Caco-2 (cell line): ENCODE measurements around the gene ATP2C2. TPM values are rescaled to one million over a fixed set of nuclear protein-coding genes. Genes with fewer than 3 reads are reported as not detected.

Source experiments
- BruUV-seq: library from RNA; stranded (reverse); fragments of 400-500 nt; replicated peaks from 2 replicates; lab custom pipeline; 2021; lab: Mats Ljungman, UMichigan
- CTCF ChIA-PET: fragments of 300-600 bp; sonication (Branson Sonifier 250); formaldehyde crosslinking; loops from one replicate; lab custom pipeline; 2022; ENCODE audit warnings: antibody characterized with exemption; lab: Charles Lee
- POLR2A ChIA-PET: fragments of 300-600 bp; sonication (Branson Sonifier 250); formaldehyde crosslinking; loops from one replicate; lab custom pipeline; 2022; ENCODE audit warnings: antibody characterized with exemption; lab: Charles Lee
- DNase-seq, 2 experiments: peaks; one replicate each; pipeline versions ENCODE4 v3.0.0 to v3.0.0-alpha.2; 2020 to 2022
- H3K27me3 ChIP-seq: replicated peaks from 2 replicates; pipeline ENCODE4 v1.6.0; 2011; ENCODE audit warnings: low read length; ENCODE audit not compliant: control insufficient read depth, insufficient read depth
- H3K36me3 ChIP-seq: 2 replicates; pipeline ENCODE4 v1.5.1; 2011; ENCODE audit warnings: low read length; ENCODE audit not compliant: control insufficient read depth, insufficient read depth
- H3K4me1 ChIP-seq: fragments of 250-450 bp; sonication (Bioruptor Pico); 2 replicates; pipeline ENCODE4 v1.5.1; 2020; ENCODE audit warnings: mild to moderate bottlenecking
- H3K4me3 ChIP-seq: 2 replicates; pipeline ENCODE4 v1.5.1; 2011; ENCODE audit warnings: low read depth, mild to moderate bottlenecking, control low read depth, low read length
- H3K9me3 ChIP-seq: fragments of 250-450 bp; sonication (Bioruptor Pico); 2 replicates; pipeline ENCODE4 v1.5.1; 2020; ENCODE audit warnings: mild to moderate bottlenecking, moderate library complexity
- H3K27ac Mint-ChIP-seq: one replicate; pipeline ENCODE4 v1.8.0; 2022; ENCODE audit warnings: mixed read lengths; ENCODE audit not compliant: unreplicated experiment
- H3K27me3 Mint-ChIP-seq: one replicate; pipeline ENCODE4 v1.8.0; 2022; ENCODE audit warnings: mixed read lengths; ENCODE audit not compliant: insufficient read depth, unreplicated experiment
- H3K36me3 Mint-ChIP-seq: one replicate; pipeline ENCODE4 v1.8.0; 2022; ENCODE audit warnings: mild to moderate bottlenecking, mixed read lengths; ENCODE audit not compliant: insufficient read depth, unreplicated experiment
- H3K4me1 Mint-ChIP-seq: one replicate; pipeline ENCODE4 v1.8.0; 2022; ENCODE audit warnings: low read depth, mixed read lengths; ENCODE audit not compliant: unreplicated experiment
- H3K4me3 Mint-ChIP-seq: one replicate; pipeline ENCODE4 v1.8.0; 2022; ENCODE audit warnings: mild to moderate bottlenecking, moderate library complexity, mixed read lengths; ENCODE audit not compliant: unreplicated experiment
- H3K9me3 Mint-ChIP-seq: one replicate; pipeline ENCODE4 v1.8.0; 2022; ENCODE audit warnings: mixed read lengths; ENCODE audit not compliant: unreplicated experiment
- intact Hi-C: fragments of 100-400 bp; cut with micrococcal nuclease; formaldehyde crosslinking; loops from one replicate; pipeline ENCODE4 v1.10.0; 2022; ENCODE audit not compliant: unreplicated experiment
- total RNA-seq: library from RNA; stranded (reverse); gene quantifications from 2 replicates; pipeline ENCODE4 v1.2.3, GENCODE V29; 2022
- TF ChIP-seq, protein P1 (sequence below), 2 experiments: fragments of 200-600 bp in 1 of 2; IDR thresholded peaks; 1 replicate in 1 of 2; 2 replicates in 1 of 2; pipeline versions ENCODE4 v1.5.1 to v1.8.0; 2011 to 2022; ENCODE audit warnings: antibody characterized with exemption in 1 of 2, control low read depth in 1 of 2, inconsistent platforms in 1 of 2, low read depth in 1 of 2, low read length in 1 of 2, mild to moderate bottlenecking in 1 of 2, moderate library complexity in 1 of 2; ENCODE audit not compliant: insufficient read depth in 1 of 2, severe bottlenecking in 1 of 2, unreplicated experiment in 1 of 2

The ATP2C2 gene
- total RNA-seq, 1 experiment from 2014 or later = 47.0 TPM

DNA sequence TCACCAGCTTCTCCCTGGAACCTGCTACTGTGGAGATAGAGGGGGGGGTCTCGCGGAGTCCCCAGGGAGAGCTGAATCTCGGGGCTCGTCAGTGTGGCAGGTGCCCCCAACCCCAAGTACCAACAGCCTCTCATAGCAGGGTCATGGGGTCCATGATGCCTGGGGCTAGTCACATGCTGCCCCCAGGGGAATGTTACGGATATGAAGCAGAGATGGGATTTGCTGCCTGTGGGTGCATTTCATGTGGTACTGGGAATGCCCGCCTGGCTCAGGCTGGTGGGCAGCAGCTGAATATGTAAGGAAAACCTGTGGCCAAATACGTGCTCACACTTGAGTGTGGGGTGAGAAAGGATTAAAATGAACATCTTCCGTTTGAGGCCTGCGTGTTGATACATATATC is 86.7 kb downstream of the ATP2C2 start:
- TF ChIP-seq, protein P1, sequence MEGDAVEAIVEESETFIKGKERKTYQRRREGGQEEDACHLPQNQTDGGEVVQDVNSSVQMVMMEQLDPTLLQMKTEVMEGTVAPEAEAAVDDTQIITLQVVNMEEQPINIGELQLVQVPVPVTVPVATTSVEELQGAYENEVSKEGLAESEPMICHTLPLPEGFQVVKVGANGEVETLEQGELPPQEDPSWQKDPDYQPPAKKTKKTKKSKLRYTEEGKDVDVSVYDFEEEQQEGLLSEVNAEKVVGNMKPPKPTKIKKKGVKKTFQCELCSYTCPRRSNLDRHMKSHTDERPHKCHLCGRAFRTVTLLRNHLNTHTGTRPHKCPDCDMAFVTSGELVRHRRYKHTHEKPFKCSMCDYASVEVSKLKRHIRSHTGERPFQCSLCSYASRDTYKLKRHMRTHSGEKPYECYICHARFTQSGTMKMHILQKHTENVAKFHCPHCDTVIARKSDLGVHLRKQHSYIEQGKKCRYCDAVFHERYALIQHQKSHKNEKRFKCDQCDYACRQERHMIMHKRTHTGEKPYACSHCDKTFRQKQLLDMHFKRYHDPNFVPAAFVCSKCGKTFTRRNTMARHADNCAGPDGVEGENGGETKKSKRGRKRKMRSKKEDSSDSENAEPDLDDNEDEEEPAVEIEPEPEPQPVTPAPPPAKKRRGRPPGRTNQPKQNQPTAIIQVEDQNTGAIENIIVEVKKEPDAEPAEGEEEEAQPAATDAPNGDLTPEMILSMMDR (IDR thresholded peaks at IDR 0.05; ENCODE audit: insufficient read depth in 1 of 2, low read depth in 1 of 2, low read length in 1 of 2, severe bottlenecking in 1 of 2, unreplicated experiment in 1 of 2) = no peak
- Mint-ChIP-seq H3K27me3 (no peaks in the 10 kb centered on the region), H3K9me3 (no peaks in the 10 kb centered on the region), H3K36me3 (peaks cover 7% of the 10 kb centered on the region), H3K27ac (no peak overlapping the region), H3K4me1 (no peaks in the 10 kb centered on the region), H3K4me3 (no peak overlapping the region)
- DNase-seq = no peak
- Histone ChIP-seq H3K4me3 (no peak overlapping the region), H3K36me3 (no peaks in the 10 kb centered on the region), H3K27me3 (no peaks in the 10 kb centered on the region), H3K4me1 (no peaks in the 10 kb centered on the region), H3K9me3 (no peaks in the 10 kb centered on the region)
- ChIA-PET CTCF (no interaction called here), POLR2A (no interaction called here)
- no TSS peak for BruUV-seq
- intact Hi-C loops = no loop called here

DNA sequence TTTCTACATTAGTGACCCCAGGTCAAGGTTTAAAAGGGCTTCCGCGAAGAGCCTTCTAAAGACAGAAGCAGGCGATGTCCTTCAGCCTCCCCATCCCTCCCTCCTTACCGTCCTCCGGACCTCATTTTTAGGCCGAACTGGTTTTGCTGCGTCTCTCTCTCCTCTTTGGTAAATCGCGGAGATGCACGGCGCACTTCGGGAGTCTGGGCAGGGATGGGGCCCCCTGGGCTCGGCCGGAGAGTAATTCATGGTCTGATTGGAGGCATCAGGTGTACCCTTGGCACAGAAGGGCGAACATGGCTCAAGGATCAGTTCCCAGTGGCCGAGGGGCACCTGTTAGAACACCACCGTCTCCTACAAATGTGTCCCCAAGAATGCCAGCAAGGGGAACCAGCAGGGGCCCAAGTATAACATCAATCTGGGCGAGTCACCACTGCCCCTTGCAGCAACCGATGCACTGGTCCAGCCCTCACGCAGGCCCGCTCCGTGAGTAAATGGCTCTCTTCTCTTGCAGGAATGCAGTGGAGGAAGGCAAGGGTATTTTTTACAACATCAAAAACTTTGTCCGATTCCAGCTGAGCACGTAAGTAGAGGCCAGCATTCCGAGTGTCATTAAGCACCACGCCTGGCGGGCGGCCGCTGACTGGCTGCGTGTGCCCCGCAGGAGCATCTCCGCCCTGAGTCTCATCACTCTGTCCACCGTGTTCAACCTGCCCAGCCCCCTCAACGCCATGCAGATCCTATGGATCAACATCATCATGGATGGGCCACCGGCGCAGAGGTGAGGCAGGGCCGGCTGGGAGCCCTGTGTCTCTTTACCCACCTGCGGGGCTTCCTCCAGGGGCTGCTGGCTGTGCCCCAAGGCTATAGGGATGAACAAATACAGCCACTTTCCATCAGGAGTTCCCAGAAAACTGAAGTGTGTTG is 90.5 kb downstream of the ATP2C2 start:
- no peaks in the 10 kb centered on the region for H3K9me3 Mint-ChIP-seq
- no TSS peak for BruUV-seq
- H3K27ac Mint-ChIP-seq = no peak overlapping the region
- CTCF ChIA-PET = no interaction called here
- H3K36me3 Mint-ChIP-seq = peaks cover 7% of the 10 kb centered on the region
- Histone ChIP-seq H3K4me3 (no peak overlapping the region), H3K4me1 (no peaks in the 10 kb centered on the region), H3K9me3 (no peaks in the 10 kb centered on the region), H3K27me3 (no peaks in the 10 kb centered on the region), H3K36me3 (no peaks in the 10 kb centered on the region)
- H3K4me1 Mint-ChIP-seq = peaks cover 5% of the 10 kb centered on the region
- POLR2A ChIA-PET = no interaction called here
- H3K4me3 Mint-ChIP-seq = no peak overlapping the region
- intact Hi-C loops = no loop called here
- TF ChIP-seq, protein P1 (IDR thresholded peaks at IDR 0.05; ENCODE audit: insufficient read depth in 1 of 2, low read depth in 1 of 2, low read length in 1 of 2, severe bottlenecking in 1 of 2, unreplicated experiment in 1 of 2) = no peak
- H3K27me3 Mint-ChIP-seq = no peaks in the 10 kb centered on the region
- peak in 1 of 2 experiments; percentile 32 for DNase-seq

DNA sequence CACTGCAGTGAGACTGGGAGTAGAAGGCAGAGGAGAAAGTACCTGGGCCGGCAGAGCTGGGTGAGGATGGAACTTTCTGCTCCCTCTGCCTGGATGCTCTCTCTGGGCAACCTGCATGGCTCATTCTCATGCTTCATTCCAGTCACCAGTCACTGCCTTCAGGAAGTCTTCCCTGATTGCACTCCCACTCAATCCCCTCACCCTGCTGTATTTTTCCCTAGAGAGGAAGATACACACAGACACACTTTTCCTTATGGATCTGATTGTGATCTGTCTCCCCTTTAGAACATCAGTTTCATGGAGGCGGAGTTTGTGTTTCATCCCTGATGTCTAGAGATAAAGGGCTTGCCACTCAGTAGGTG is 91.2 kb downstream of the ATP2C2 start:
- ChIA-PET CTCF (no interaction called here), POLR2A (no interaction called here)
- intact Hi-C loops = no loop called here
- peak in 1 of 2 experiments; percentile 20 for DNase-seq
- H3K4me1 ChIP-seq = no peaks in the 10 kb centered on the region
- TF ChIP-seq, protein P1 (IDR thresholded peaks at IDR 0.05; ENCODE audit: insufficient read depth in 1 of 2, low read depth in 1 of 2, low read length in 1 of 2, severe bottlenecking in 1 of 2, unreplicated experiment in 1 of 2) = no peak
- H3K36me3 ChIP-seq = no peaks in the 10 kb centered on the region
- BruUV-seq = no TSS peak
- Mint-ChIP-seq H3K27me3 (no peaks in the 10 kb centered on the region), H3K36me3 (peaks cover 5% of the 10 kb centered on the region), H3K4me1 (peaks cover 5% of the 10 kb centered on the region), H3K4me3 (no peak overlapping the region), H3K27ac (no peak overlapping the region), H3K9me3 (no peaks in the 10 kb centered on the region)
- no peaks in the 10 kb centered on the region for H3K9me3 ChIP-seq
- no peak overlapping the region for H3K4me3 ChIP-seq
- no peaks in the 10 kb centered on the region for H3K27me3 ChIP-seq
